Measurements from ENCODE around the gene RICTOR.

DNA sequence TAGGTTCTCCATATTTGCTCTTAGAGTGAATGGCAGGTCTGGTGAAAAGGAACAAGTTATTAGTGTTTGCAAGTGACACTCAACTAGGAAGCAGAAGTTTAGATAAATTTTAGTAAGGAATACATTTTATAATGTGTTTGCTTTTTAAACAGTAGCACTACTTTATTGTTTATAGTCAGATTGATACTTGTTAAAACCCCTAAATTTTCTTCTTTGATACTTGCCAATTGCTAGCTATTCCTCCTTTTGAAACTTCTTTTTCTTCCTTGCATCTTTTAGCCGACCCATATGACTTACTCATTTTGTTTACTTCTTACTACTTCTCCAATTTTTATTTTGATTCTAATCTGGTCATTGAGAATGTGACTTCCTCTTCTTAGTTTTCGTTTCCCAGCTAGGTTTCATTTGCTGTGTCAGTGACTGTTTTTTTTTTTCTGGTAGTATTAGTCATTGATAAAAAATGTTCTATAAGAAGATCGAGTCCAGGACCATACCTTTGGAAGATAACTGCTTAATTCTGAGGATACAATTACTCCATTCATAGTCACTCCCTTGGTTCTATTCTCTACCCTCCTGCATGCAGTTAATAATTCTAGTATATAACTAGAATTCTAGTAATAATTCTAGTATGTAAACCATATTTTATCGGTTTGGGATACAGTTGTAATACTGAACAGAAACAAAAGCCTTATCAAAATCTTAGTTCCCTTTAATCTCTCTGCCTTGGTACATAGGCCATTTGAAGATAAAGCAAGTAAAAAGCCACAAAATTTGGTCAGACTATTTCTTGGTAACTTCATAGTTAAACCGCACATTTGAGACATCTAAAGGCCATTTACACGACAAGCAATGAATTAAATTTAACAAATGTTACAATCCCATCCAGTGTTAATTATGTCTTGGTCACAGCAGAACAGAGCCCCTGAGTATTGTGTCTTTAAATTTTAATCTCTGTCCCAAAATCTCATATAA lies 2.8 kb upstream of the RICTOR start:
- no peak for TF ChIP-seq EZH2 (IDR thresholded peaks at IDR 0.05; ENCODE audit: borderline replicate concordance, low read length)
- TF ChIP-seq, protein P1, sequence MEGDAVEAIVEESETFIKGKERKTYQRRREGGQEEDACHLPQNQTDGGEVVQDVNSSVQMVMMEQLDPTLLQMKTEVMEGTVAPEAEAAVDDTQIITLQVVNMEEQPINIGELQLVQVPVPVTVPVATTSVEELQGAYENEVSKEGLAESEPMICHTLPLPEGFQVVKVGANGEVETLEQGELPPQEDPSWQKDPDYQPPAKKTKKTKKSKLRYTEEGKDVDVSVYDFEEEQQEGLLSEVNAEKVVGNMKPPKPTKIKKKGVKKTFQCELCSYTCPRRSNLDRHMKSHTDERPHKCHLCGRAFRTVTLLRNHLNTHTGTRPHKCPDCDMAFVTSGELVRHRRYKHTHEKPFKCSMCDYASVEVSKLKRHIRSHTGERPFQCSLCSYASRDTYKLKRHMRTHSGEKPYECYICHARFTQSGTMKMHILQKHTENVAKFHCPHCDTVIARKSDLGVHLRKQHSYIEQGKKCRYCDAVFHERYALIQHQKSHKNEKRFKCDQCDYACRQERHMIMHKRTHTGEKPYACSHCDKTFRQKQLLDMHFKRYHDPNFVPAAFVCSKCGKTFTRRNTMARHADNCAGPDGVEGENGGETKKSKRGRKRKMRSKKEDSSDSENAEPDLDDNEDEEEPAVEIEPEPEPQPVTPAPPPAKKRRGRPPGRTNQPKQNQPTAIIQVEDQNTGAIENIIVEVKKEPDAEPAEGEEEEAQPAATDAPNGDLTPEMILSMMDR (IDR thresholded peaks at IDR 0.05; ENCODE audit: low read length) = no peak
